Measurements from ENCODE around the gene CD276.

The CD276 gene

DNA sequence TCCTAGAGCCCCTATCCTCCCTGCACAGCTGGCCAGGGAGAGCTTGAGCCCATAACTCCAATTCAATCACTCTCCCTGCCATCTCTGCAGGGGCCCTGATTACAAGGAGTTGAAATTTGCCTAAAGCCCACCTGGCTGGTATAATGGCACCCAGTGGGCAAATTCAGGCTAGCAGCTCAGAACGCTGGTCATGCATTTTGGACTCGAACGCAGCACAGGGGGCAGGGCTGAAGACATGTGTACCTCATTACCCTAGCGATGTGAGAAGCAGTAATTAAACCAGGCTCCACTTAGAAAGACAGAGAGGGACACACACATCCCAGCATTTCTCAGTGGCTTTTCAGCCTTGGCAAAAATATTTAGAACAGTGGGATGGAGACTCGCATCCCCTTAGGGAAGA is 65.8 kb downstream of the CD276 start:
- H3K27ac ChIP-seq (ENCODE audit: low read depth, low read length), result no peak overlapping the region
- H3K27me3 ChIP-seq (ENCODE audit: control insufficient read depth in 5 of 5, insufficient read depth in 4 of 5, low read length in 5 of 5), result peaks cover 0 to 9% (median 4%) of the 10 kb centered on the region in 5 donors
- no peak overlapping the region for H3K9ac ChIP-seq (ENCODE audit: low read length in 5 of 5)

DNA sequence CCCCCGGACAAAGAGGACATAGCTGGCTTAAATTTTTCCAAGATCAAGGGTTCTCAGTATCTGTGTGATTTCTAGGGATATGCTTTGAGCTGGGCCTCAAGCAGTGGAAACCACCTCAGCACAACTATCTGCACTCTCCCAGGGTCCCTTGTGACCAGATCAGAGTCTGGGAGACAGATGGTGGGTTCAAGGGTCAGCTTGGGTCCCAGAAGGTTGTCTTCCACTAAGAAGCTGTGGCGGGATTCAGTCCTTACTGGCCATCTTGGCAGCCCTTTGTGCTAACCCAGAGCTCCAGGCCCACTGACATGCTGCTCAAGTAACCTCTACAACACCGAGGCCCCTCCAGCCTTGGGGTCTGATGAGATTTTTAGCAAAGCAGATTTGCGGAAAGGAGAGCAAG is 66.3 kb downstream of the CD276 start:
- Histone ChIP-seq H3K36me3 (ENCODE audit: control insufficient read depth in 5 of 5, insufficient read depth in 5 of 5, low read length in 5 of 5) (no peaks in the 10 kb centered on the region), H3K9ac (ENCODE audit: low read length in 5 of 5) (no peak overlapping the region), H3K9me3 (ENCODE audit: control insufficient read depth in 5 of 5, low read length in 5 of 5) (no peaks in the 10 kb centered on the region), H3K4me3 (ENCODE audit: low read depth in 1 of 5, low read length in 5 of 5) (no peak overlapping the region), H3K4me1 (ENCODE audit: control insufficient read depth in 5 of 5, insufficient read depth in 5 of 5, low read length in 5 of 5) (peaks cover 3 to 33% (median 25%) of the 10 kb centered on the region in 5 donors), H3K27ac (ENCODE audit: low read depth, low read length) (no peak overlapping the region), H3K27me3 (ENCODE audit: control insufficient read depth in 5 of 5, insufficient read depth in 4 of 5, low read length in 5 of 5) (peaks cover 0 to 9% (median 4%) of the 10 kb centered on the region in 5 donors)

More for the DNA sequence above, 65.8 kb downstream of the CD276 start:
- no peaks in the 10 kb centered on the region for H3K9me3 ChIP-seq (ENCODE audit: control insufficient read depth in 5 of 5, low read length in 5 of 5)
- no peaks in the 10 kb centered on the region for H3K36me3 ChIP-seq (ENCODE audit: control insufficient read depth in 5 of 5, insufficient read depth in 5 of 5, low read length in 5 of 5)
- peaks cover 3 to 33% (median 25%) of the 10 kb centered on the region in 5 donors for H3K4me1 ChIP-seq (ENCODE audit: control insufficient read depth in 5 of 5, insufficient read depth in 5 of 5, low read length in 5 of 5)
- no peak overlapping the region for H3K4me3 ChIP-seq (ENCODE audit: low read depth in 1 of 5, low read length in 5 of 5)

DNA sequence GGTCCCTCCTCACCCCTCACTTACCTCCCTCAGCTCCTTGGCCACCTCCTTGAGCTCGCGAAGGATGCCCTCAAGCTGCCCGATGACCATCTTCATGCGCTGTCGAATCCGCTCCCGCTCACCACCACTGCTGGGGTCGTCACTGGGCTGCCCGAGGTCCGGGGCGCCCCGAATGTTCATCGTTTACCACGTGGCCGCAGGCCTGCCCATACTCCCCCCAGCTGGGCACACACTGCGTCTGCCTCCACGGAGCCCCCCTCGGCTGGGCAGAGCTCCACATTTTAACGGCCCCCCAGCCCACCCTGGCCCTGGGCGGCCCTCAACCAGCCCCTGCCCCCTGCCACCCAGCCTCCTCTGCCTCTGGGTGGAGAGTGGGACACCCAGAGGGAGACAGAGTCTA is 66.8 kb downstream of the CD276 start:
- Histone ChIP-seq H3K4me3 (ENCODE audit: low read depth in 1 of 5, low read length in 5 of 5) (no peak overlapping the region), H3K27me3 (ENCODE audit: control insufficient read depth in 5 of 5, insufficient read depth in 4 of 5, low read length in 5 of 5) (peaks cover 0 to 13% (median 4%) of the 10 kb centered on the region in 5 donors)

DNA sequence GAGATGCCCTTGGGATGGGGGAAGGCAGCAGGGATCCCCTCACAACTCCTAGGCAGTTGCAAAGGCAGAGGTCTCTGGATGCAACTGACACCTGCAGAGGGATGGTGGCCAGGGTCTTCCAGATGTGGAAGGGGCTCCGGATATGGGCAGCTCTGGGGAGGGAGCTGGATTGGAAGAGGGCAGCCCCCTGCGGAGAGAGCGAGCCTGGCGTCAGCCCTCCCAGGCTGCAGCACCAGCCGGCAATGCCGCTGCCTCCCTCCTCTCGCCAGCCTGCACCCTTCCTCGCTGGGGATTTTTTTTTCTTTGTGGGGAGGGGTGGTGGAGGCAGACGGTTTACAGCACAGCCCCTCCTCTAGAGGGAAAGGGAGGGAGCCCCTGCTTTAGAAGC is 67.3 kb downstream of the CD276 start:
- Histone ChIP-seq H3K9ac (ENCODE audit: low read length in 5 of 5) (no peak overlapping the region), H3K27me3 (ENCODE audit: control insufficient read depth in 5 of 5, insufficient read depth in 4 of 5, low read length in 5 of 5) (peaks cover 0 to 18% (median 4%) of the 10 kb centered on the region in 5 donors), H3K4me3 (ENCODE audit: low read depth in 1 of 5, low read length in 5 of 5) (peak overlapping the region in 1 of 5 donors; percentile 18), H3K9me3 (ENCODE audit: control insufficient read depth in 5 of 5, low read length in 5 of 5) (no peaks in the 10 kb centered on the region), H3K36me3 (ENCODE audit: control insufficient read depth in 5 of 5, insufficient read depth in 5 of 5, low read length in 5 of 5) (no peaks in the 10 kb centered on the region), H3K27ac (ENCODE audit: low read depth, low read length) (no peak overlapping the region), H3K4me1 (ENCODE audit: control insufficient read depth in 5 of 5, insufficient read depth in 5 of 5, low read length in 5 of 5) (peaks cover 3 to 28% (median 23%) of the 10 kb centered on the region in 5 donors)

More for the DNA sequence above, 66.8 kb downstream of the CD276 start:
- Histone ChIP-seq H3K9ac (ENCODE audit: low read length in 5 of 5) (no peak overlapping the region), H3K4me1 (ENCODE audit: control insufficient read depth in 5 of 5, insufficient read depth in 5 of 5, low read length in 5 of 5) (peaks cover 3 to 33% (median 25%) of the 10 kb centered on the region in 5 donors), H3K36me3 (ENCODE audit: control insufficient read depth in 5 of 5, insufficient read depth in 5 of 5, low read length in 5 of 5) (no peaks in the 10 kb centered on the region), H3K9me3 (ENCODE audit: control insufficient read depth in 5 of 5, low read length in 5 of 5) (no peaks in the 10 kb centered on the region), H3K27ac (ENCODE audit: low read depth, low read length) (no peak overlapping the region)

DNA sequence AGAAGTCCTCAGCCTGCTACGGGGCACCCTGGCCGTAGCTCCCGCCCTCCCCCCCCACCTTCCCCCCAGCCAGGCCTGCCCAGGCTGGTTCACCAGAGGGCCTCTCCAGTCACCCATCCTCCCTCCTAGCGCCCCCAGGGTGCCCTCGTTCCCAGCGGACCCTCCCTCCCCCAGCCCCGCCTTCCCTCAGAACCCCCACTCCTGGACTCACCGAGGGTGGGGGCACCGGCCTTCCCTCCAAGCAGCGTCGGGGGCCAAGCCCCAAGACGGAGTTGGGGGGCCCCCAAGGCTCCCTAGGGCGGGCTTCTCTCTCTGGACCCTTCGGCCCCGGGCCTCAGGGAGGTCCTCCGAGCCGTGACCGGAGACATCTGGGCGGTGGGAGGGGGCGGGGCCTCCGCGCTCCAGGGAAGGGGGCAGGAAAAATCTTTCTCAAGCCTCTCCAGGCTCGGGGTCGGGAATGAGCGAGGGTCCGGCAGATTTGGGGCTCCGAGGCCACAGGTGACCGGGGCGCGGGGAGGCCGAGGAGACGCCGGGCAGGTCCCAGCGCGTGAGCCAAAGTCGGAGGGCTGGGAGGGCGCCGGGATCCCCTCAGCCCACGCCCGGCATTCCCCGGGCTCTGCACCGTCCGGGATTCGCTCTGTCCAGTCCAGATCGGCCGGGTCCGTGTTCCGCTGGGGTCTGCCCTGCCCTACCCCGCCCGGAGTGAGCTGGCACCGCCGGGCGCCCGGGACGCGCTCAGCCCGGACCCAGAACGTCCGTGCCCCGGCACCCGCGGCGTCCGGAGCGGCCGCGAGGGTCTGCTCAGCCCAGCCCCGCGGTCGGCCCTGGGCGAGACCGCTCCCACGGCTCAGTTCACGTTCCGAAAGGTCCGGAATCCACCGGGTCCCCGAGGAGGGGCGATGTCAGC is 68.0 kb downstream of the CD276 start:
- Histone ChIP-seq H3K9me3 (ENCODE audit: control insufficient read depth in 5 of 5, low read length in 5 of 5) (no peaks in the 10 kb centered on the region), H3K4me3 (ENCODE audit: low read depth in 1 of 5, low read length in 5 of 5) (peak overlapping the region in 4 of 5 donors; percentile 55 to 66 (median 61)), H3K27me3 (ENCODE audit: control insufficient read depth in 5 of 5, insufficient read depth in 4 of 5, low read length in 5 of 5) (peaks cover 5 to 24% (median 9%) of the 10 kb centered on the region in 5 donors), H3K4me1 (ENCODE audit: control insufficient read depth in 5 of 5, insufficient read depth in 5 of 5, low read length in 5 of 5) (peaks cover 0 to 21% (median 17%) of the 10 kb centered on the region in 5 donors), H3K9ac (ENCODE audit: low read length in 5 of 5) (peak overlapping the region in 3 of 5 donors; percentile 10 to 48 (median 12)), H3K36me3 (ENCODE audit: control insufficient read depth in 5 of 5, insufficient read depth in 5 of 5, low read length in 5 of 5) (no peaks in the 10 kb centered on the region), H3K27ac (ENCODE audit: low read depth, low read length) (no peak overlapping the region)

DNA sequence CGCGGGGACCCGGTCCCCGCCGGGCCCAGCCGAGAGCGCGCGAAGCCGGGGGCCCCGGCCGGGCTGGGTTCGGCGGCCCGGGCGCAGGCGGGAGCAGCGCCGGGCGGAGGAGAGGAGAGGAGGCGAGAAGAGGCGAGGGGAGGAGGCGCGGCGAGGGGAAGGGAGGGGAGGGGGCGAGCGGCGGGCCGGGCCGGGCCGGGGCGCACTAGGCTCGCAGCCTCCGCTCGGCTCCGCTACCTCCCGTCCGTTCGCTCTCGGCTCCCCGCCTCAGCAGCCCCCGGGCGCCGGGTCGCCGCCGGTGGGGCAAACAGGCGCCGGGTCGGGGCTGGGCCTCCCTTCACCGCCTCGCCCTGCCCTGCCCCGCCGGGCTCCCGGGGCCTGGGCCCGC is 68.6 kb downstream of the CD276 start:
- no peaks in the 10 kb centered on the region for H3K9me3 ChIP-seq (ENCODE audit: control insufficient read depth in 5 of 5, low read length in 5 of 5)
- H3K27ac ChIP-seq (ENCODE audit: low read depth, low read length), result no peak overlapping the region
- H3K4me3 ChIP-seq (ENCODE audit: low read depth in 1 of 5, low read length in 5 of 5), result peak overlapping the region in 4 of 5 donors; percentile 55 to 66 (median 61)
- H3K4me1 ChIP-seq (ENCODE audit: control insufficient read depth in 5 of 5, insufficient read depth in 5 of 5, low read length in 5 of 5), result peaks cover 0 to 18% (median 16%) of the 10 kb centered on the region in 5 donors
- H3K36me3 ChIP-seq (ENCODE audit: control insufficient read depth in 5 of 5, insufficient read depth in 5 of 5, low read length in 5 of 5), result no peaks in the 10 kb centered on the region
- H3K27me3 ChIP-seq (ENCODE audit: control insufficient read depth in 5 of 5, insufficient read depth in 4 of 5, low read length in 5 of 5), result peaks cover 6 to 30% (median 14%) of the 10 kb centered on the region in 5 donors
- H3K9ac ChIP-seq (ENCODE audit: low read length in 5 of 5), result peak overlapping the region in 1 of 5 donors; percentile 10

DNA sequence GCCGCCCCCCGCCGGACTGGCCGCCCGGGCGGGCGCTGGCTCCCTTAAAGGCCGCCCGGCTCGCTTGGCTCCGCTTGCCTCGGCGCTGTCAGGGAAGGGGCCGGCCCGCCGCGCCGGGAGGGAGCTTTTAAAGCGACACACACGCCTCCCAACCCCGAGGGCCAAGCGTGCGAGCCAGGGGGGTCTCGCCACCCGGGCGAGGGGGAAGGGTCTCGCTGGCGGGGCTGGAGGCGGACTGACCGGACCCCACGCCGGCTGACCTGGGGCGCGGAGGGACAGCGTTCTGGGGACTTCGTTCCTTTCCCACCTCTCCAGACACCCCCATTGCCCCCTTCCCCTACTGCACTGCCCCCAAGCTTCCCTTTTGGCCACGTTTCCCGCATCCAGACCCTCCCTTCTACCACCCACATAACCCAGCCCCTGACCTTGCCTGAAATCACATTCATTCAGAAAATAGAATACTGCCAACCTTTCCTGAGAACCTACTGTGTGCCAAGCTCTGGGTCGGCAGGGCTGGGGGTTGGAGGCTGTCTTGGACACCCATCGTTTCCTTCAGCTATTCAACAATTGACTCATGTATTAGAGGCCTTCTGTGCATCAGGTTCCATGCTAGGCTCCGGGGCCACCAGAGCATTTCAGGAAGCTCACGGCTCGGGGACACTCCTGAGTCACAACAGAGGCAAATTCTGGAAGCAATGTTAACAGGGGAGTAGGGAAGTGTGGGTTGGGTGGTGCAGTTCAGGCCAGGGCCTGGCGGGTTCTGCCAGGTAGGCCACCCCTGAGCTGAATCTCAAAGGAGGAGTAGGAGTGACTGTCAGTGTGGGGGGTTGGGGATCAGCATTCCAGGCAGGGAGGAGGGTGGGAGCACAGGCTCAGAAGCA is 69.3 kb downstream of the CD276 start, which contains the start of gene INSYN1:
Gene INSYN1, minus strand, starts transcription at position 102 of the 881 bp plus-strand sequence. CDS start 2,221 bp downstream, outside the sequence.
- no peak within 1 kb of the TSS for H3K27ac ChIP-seq (ENCODE audit: low read depth, low read length)
- H3K9me3 ChIP-seq (ENCODE audit: control insufficient read depth in 5 of 5, low read length in 5 of 5), result no peaks in the 10 kb centered on the region
- H3K36me3 ChIP-seq (ENCODE audit: control insufficient read depth in 5 of 5, insufficient read depth in 5 of 5, low read length in 5 of 5), result no peaks in the 10 kb centered on the region
- peak within 1 kb of the TSS in 3 of 5 donors; percentile 10 to 48 (median 47) for H3K9ac ChIP-seq (ENCODE audit: low read length in 5 of 5)
- H3K27me3 ChIP-seq (ENCODE audit: control insufficient read depth in 5 of 5, insufficient read depth in 4 of 5, low read length in 5 of 5), result peaks cover 6 to 33% (median 16%) of the 10 kb centered on the region in 5 donors
- peak within 1 kb of the TSS in 4 of 5 donors; percentile 55 to 66 (median 61) for H3K4me3 ChIP-seq (ENCODE audit: low read depth in 1 of 5, low read length in 5 of 5)
- H3K4me1 ChIP-seq (ENCODE audit: control insufficient read depth in 5 of 5, insufficient read depth in 5 of 5, low read length in 5 of 5), result peaks cover 0 to 18% (median 16%) of the 10 kb centered on the region in 5 donors

DNA sequence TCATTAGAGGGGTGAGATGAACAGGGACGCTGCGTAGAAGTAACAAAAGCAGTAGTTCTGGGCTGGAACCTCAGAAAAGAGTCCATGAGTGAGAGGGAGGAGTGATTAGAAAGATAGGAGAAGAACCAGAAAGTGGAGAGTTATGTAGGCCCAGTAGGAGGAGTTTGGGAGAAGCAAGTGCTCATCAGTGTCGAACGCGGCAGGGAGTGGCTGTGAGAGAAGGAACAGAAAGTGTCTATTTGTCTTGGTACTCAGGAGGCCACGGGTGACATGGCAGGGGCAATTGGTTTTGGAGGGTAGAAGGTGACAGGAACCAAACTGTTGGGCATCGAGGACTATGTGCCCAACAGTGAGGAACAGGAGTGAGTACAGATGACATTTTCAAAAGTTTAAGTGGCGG is 70.3 kb downstream of the CD276 start:
- H3K36me3 ChIP-seq (ENCODE audit: control insufficient read depth in 5 of 5, insufficient read depth in 5 of 5, low read length in 5 of 5), result no peaks in the 10 kb centered on the region
- H3K9me3 ChIP-seq (ENCODE audit: control insufficient read depth in 5 of 5, low read length in 5 of 5), result no peaks in the 10 kb centered on the region
- no peak overlapping the region for H3K9ac ChIP-seq (ENCODE audit: low read length in 5 of 5)
- H3K27ac ChIP-seq (ENCODE audit: low read depth, low read length), result no peak overlapping the region
- no peak overlapping the region for H3K4me3 ChIP-seq (ENCODE audit: low read depth in 1 of 5, low read length in 5 of 5)
- H3K4me1 ChIP-seq (ENCODE audit: control insufficient read depth in 5 of 5, insufficient read depth in 5 of 5, low read length in 5 of 5), result peaks cover 0 to 18% (median 16%) of the 10 kb centered on the region in 5 donors
- H3K27me3 ChIP-seq (ENCODE audit: control insufficient read depth in 5 of 5, insufficient read depth in 4 of 5, low read length in 5 of 5), result peaks cover 6 to 35% (median 19%) of the 10 kb centered on the region in 5 donors

DNA sequence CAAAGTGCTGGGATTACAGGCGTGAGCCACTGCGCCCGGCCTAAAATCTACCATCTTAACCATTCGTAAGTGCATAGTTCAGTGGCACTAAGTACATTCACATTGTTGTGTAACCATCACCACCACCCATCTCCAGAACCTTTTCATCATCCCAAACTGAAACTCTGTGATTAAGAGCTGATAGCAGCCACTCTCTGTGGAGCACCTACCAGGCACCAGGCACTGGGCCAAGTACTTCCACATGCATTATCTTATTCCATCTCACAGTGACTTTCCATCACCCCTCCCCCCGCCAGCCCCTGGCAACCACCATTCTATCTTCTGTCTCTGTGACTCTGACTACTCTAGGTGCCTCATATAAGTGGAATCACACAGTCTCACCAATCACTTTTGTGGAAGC is 71.3 kb downstream of the CD276 start:
- no peak overlapping the region for H3K9ac ChIP-seq (ENCODE audit: low read length in 5 of 5)
- H3K36me3 ChIP-seq (ENCODE audit: control insufficient read depth in 5 of 5, insufficient read depth in 5 of 5, low read length in 5 of 5), result no peaks in the 10 kb centered on the region
- no peak overlapping the region for H3K27ac ChIP-seq (ENCODE audit: low read depth, low read length)
- no peaks in the 10 kb centered on the region for H3K9me3 ChIP-seq (ENCODE audit: control insufficient read depth in 5 of 5, low read length in 5 of 5)
- H3K4me3 ChIP-seq (ENCODE audit: low read depth in 1 of 5, low read length in 5 of 5), result no peak overlapping the region
- peaks cover 0 to 18% (median 16%) of the 10 kb centered on the region in 5 donors for H3K4me1 ChIP-seq (ENCODE audit: control insufficient read depth in 5 of 5, insufficient read depth in 5 of 5, low read length in 5 of 5)
- peaks cover 6 to 44% (median 19%) of the 10 kb centered on the region in 5 donors for H3K27me3 ChIP-seq (ENCODE audit: control insufficient read depth in 5 of 5, insufficient read depth in 4 of 5, low read length in 5 of 5)
